SK-N-SH (cell line): ENCODE measurements around the gene DGCR2. TPM values are rescaled to one million over a fixed set of nuclear protein-coding genes. Genes with fewer than 3 reads are reported as not detected.

Experiments used
- CTCF ChIA-PET: fragments of 300-600, 350-600 bp; formaldehyde crosslinking; extraction: SDS; loops from one replicate; lab custom pipeline; 2021; lab: Yijun Ruan, JAX
- POLR2A ChIA-PET: fragments of 350-600 bp; sonication (Branson Sonifier 250); formaldehyde crosslinking; extraction: SDS; loops from one replicate; lab custom pipeline; 2020; ENCODE audit warnings: antibody characterized with exemption, inconsistent platforms; lab: Yijun Ruan, JAX
- DNase-seq: peaks from one replicate; pipeline ENCODE4 v3.0.0; 2012
- H2AFZ ChIP-seq: fragments of 200-600 bp; sonication (generic); 2 replicates; pipeline ENCODE4 v1.8.1; 2016; ENCODE audit warnings: antibody characterized with exemption, mild to moderate bottlenecking, low read depth
- H3F3A ChIP-seq: fragments of 200-600 bp; sonication (generic); replicated peaks from 2 replicates; pipeline ENCODE3; 2016; ENCODE audit warnings: antibody characterized with exemption, mild to moderate bottlenecking; ENCODE audit not compliant: insufficient read depth
- H3K27ac ChIP-seq, 2 experiments: fragments of 200-500 bp in 1 of 2; fragments of 200-600 bp in 1 of 2; sonication (Bioruptor generic) in 1 of 2; sonication (generic), shearing (Covaris generic) in 1 of 2; 2 replicates each; pipeline versions ENCODE4 v1.5.1 to v1.6.1; 2014 to 2016; ENCODE audit warnings: low read depth in 2 of 2, inconsistent platforms in 1 of 2, low read length in 1 of 2, mild to moderate bottlenecking in 1 of 2, mixed read lengths in 1 of 2
- H3K27me3 ChIP-seq: fragments of 200-600 bp; sonication (generic), shearing (Covaris generic); 2 replicates; pipeline ENCODE4 v1.6.1; 2016; ENCODE audit warnings: mixed run types; ENCODE audit not compliant: insufficient read depth
- H3K36me3 ChIP-seq, 2 experiments: fragments of 200-500 bp in 1 of 2; fragments of 200-600 bp in 1 of 2; sonication (Bioruptor generic) in 1 of 2; sonication (generic) in 1 of 2; replicated peaks in 1 of 2; 2 replicates each; pipeline versions ENCODE3 to v1.5.1; 2014 to 2016; ENCODE audit warnings: low read length in 1 of 2, mild to moderate bottlenecking in 1 of 2; ENCODE audit not compliant: insufficient read depth in 2 of 2, control insufficient read depth in 1 of 2
- H3K4me1 ChIP-seq, 2 experiments: fragments of 200-500 bp in 1 of 2; fragments of 200-600 bp in 1 of 2; sonication (Bioruptor generic) in 1 of 2; sonication (generic), shearing (Covaris generic) in 1 of 2; 2 replicates each; pipeline versions ENCODE4 v1.5.1 to v1.6.1; 2014 to 2016; ENCODE audit warnings: low read depth in 1 of 2, low read length in 1 of 2, mixed run types in 1 of 2; ENCODE audit not compliant: insufficient read depth in 2 of 2, control insufficient read depth in 1 of 2
- H3K4me2 ChIP-seq: fragments of 200-600 bp; sonication (generic), shearing (Covaris generic); 2 replicates; pipeline ENCODE4 v1.6.1; 2017; ENCODE audit warnings: mixed run types
- H3K4me3 ChIP-seq, 2 experiments: fragments of 200-500 bp in 1 of 2; fragments of 200-600 bp in 1 of 2; sonication (Bioruptor generic) in 1 of 2; sonication (generic), shearing (Covaris generic) in 1 of 2; 2 replicates each; pipeline versions ENCODE4 v1.5.1 to v1.8.1; 2014 to 2016; ENCODE audit warnings: low read depth in 2 of 2, inconsistent platforms in 1 of 2, low read length in 1 of 2, mild to moderate bottlenecking in 1 of 2, mixed read lengths in 1 of 2, moderate library complexity in 1 of 2
- H3K79me2 ChIP-seq: fragments of 200-600 bp; sonication (generic); 2 replicates; pipeline ENCODE4 v1.8.1; 2017; ENCODE audit warnings: mild to moderate bottlenecking; ENCODE audit not compliant: insufficient read depth
- H3K9ac ChIP-seq: fragments of 200-600 bp; sonication (generic); 2 replicates; pipeline ENCODE4 v1.6.1; 2017; ENCODE audit warnings: mixed run types
- H3K9me2 ChIP-seq: fragments of 200-600 bp; sonication (generic); 2 replicates; pipeline ENCODE4 v1.6.1; 2017; ENCODE audit warnings: mixed run types
- H3K9me3 ChIP-seq: fragments of 200-600 bp; sonication (generic); 2 replicates; pipeline ENCODE4 v1.6.1; 2017; ENCODE audit warnings: mixed run types, mild to moderate bottlenecking, moderate library complexity
- H4K20me1 ChIP-seq: fragments of 200-600 bp; sonication (generic); 2 replicates; pipeline ENCODE4 v1.6.1; 2017; ENCODE audit warnings: mild to moderate bottlenecking, mixed run types; ENCODE audit not compliant: insufficient read depth
- CHD2 ChIP-seq: fragments of 150-350 bp; IDR thresholded peaks from 2 replicates; pipeline ENCODE4 v1.6.1; 2018; ENCODE audit warnings: low read length; ENCODE audit not compliant: partially characterized antibody
- CTCF ChIP-seq: fragments of 200-600 bp; sonication (generic); IDR thresholded peaks from 2 replicates; pipeline ENCODE4 v1.6.1; 2017; ENCODE audit warnings: antibody characterized with exemption, mild to moderate bottlenecking, moderate library complexity
- EP300 ChIP-seq, 2 experiments: IDR thresholded peaks; 2 replicates each; pipeline versions ENCODE4 v1.4.0 to v1.6.1; 2012; ENCODE audit warnings: borderline replicate concordance in 1 of 2, low read depth in 1 of 2, low read length in 1 of 2
- FOSL2 ChIP-seq: IDR thresholded peaks from 2 replicates; pipeline ENCODE4 v1.4.0; 2012; ENCODE audit warnings: low read depth, mild to moderate bottlenecking, moderate library complexity, borderline replicate concordance
- FOXJ3 ChIP-seq: sonication (generic); formaldehyde crosslinking; IDR thresholded peaks from 2 replicates; pipeline ENCODE4 v1.5.1; 2020; ENCODE audit warnings: mild to moderate bottlenecking, missing genetic modification reagents
- GABPA ChIP-seq: IDR thresholded peaks from 2 replicates; pipeline ENCODE4 v1.4.0; 2012; ENCODE audit warnings: low read depth, mild to moderate bottlenecking
- GATA2 ChIP-seq: sonication (generic); formaldehyde crosslinking; IDR thresholded peaks from 2 replicates; pipeline ENCODE4 v1.5.0; 2020; ENCODE audit warnings: mild to moderate bottlenecking, missing genetic modification reagents
- IRF3 ChIP-seq: fragments of 150-350 bp; IDR thresholded peaks from 2 replicates; pipeline ENCODE4 v1.6.1; 2016; ENCODE audit warnings: mild to moderate bottlenecking, low read depth, low read length
- JUND ChIP-seq: IDR thresholded peaks from 2 replicates; pipeline ENCODE4 v1.4.0; 2012
- MAX ChIP-seq: IDR thresholded peaks from 2 replicates; pipeline ENCODE4 v1.4.0; 2012; ENCODE audit warnings: low read depth
- MEF2A ChIP-seq: IDR thresholded peaks from 2 replicates; pipeline ENCODE4 v1.4.0; 2012; ENCODE audit warnings: low read depth, borderline replicate concordance
- MXI1 ChIP-seq: IDR thresholded peaks from 2 replicates; pipeline ENCODE4 v1.6.1; 2012; ENCODE audit warnings: mild to moderate bottlenecking, low read depth, low read length, improper control_type of control experiment
- NFIC ChIP-seq: IDR thresholded peaks from 2 replicates; pipeline ENCODE4 v1.4.0; 2012; ENCODE audit warnings: borderline replicate concordance
- NRF1 ChIP-seq: IDR thresholded peaks from 2 replicates; pipeline ENCODE4 v1.6.1; 2012; ENCODE audit warnings: low read depth, mild to moderate bottlenecking, low read length
- PBX3 ChIP-seq: IDR thresholded peaks from 2 replicates; pipeline ENCODE4; 2012
- RCOR1 ChIP-seq: fragments of 150-350 bp; IDR thresholded peaks from 2 replicates; pipeline ENCODE4 v1.6.1; 2017; ENCODE audit warnings: antibody characterized with exemption, low read length
- RXRA ChIP-seq: IDR thresholded peaks from 2 replicates; pipeline ENCODE4 v1.4.0; 2012; ENCODE audit warnings: low read depth, mild to moderate bottlenecking, borderline replicate concordance
- SIN3A ChIP-seq: IDR thresholded peaks from 2 replicates; pipeline ENCODE4 v1.6.1; 2012; ENCODE audit warnings: low read depth, mild to moderate bottlenecking, low read length, moderate library complexity, borderline replicate concordance
- SMC3 ChIP-seq: IDR thresholded peaks from 2 replicates; pipeline ENCODE4 v1.6.1; 2012; ENCODE audit warnings: low read depth, low read length, improper control_type of control experiment
- TAF1 ChIP-seq: IDR thresholded peaks from 2 replicates; pipeline ENCODE4 v1.6.1; 2012; ENCODE audit warnings: low read depth, mild to moderate bottlenecking, low read length, moderate library complexity, borderline replicate concordance
- TCF12 ChIP-seq: IDR thresholded peaks from 2 replicates; pipeline ENCODE4 v1.4.0; 2012
- USF1 ChIP-seq: IDR thresholded peaks from 2 replicates; pipeline ENCODE4 v1.4.0; 2012; ENCODE audit warnings: low read depth, borderline replicate concordance
- WGBS: methylation state at CpG from one replicate; pipeline ENCODE4 v1.1.6; 2017; ENCODE audit warnings: low lambda C conversion rate; 5-methylcytosine and 5-hydroxymethylcytosine counted together
- polyA plus RNA-seq, 3 experiments: library from polyadenylated mRNA; depleted of rRNA; stranded (reverse); fragments of >200 nt; gene quantifications; 2 replicates each; pipeline ENCODE4 v1.2.3, GENCODE V29; 2012

The DGCR2 gene
- polyA plus RNA-seq, 1 of the 3 experiments (the other 2 are of a cell fraction) = 30.4 TPM

GRCh38 chr22:19066531-19067271 is 55.5 kb downstream of the DGCR2 start:
- no peak for DNase-seq
- ChIA-PET CTCF (interaction anchor here (1.6 kb wide), 1 partner anchor 21 kb away, joined by 3 read pairs; no protein-coding TSS in a partner anchor), POLR2A (no interaction called here)
- H3K27me3 ChIP-seq = no peaks in the 10 kb centered on the region
- no peak overlapping the region for H3K4me3 ChIP-seq
- H3K9me2 ChIP-seq = no peaks in the 10 kb centered on the region
- H3K4me2 ChIP-seq = 0 out of 2 replicates have a peak overlapping the region, but pooled peaks have one; percentile 9
- H3K9ac ChIP-seq = no peak overlapping the region
- peaks cover 3% of the 10 kb centered on the region for H3F3A ChIP-seq
- peaks cover 3 to 5% of the 10 kb centered on the region in 2 experiments; a peak in 1 of 4 replicates for H3K4me1 ChIP-seq
- WGBS = 91% methylated on average over 7 of the region's 11 CpGs
- H3K79me2 ChIP-seq = peaks cover 4% of the 10 kb centered on the region; the same call in 1 of the 2 replicates
- H2AFZ ChIP-seq = no peak overlapping the region
- H4K20me1 ChIP-seq = peaks cover 19% of the 10 kb centered on the region
- H3K36me3 ChIP-seq = peaks cover 5 to 34% of the 10 kb centered on the region in 2 experiments
- H3K9me3 ChIP-seq = no peaks in the 10 kb centered on the region
- TF ChIP-seq GATA2 (CRISPR knock-in tag) (no peak), MEF2A (no peak), USF1 (no peak), CHD2 (no peak), CTCF (no peak), PBX3 (no peak), JUND (peak; percentile 26; the same call in 1 of the 2 replicates), SIN3A (no peak), IRF3 (no peak), GABPA (no peak), NFIC (peak; percentile 39), EP300 (IDR thresholded peaks at IDR 0.05; ENCODE audit: borderline replicate concordance in 1 of 2, low read depth in 1 of 2, low read length in 1 of 2) (no peak), SMC3 (no peak), RCOR1 (no peak), NRF1 (no peak), FOXJ3 (CRISPR knock-in tag) (no peak), FOSL2 (peak; percentile 34; the same call in 1 of the 2 replicates), MXI1 (no peak), RXRA (no peak), MAX (peak; percentile 41; the same call in 1 of the 2 replicates), TCF12 (peak; percentile 56), TAF1 (no peak)
- TF ChIP-seq, all 33 proteins: peak for 5
- H3K27ac ChIP-seq = peak overlapping the region in 1 of 2 experiments; percentile 37; a peak in 2 of 4 replicates
